IPS-11a (cell line): ENCODE results near the gene KIAA1958.

ENCODE experiments used
- H3K4me3 ChIP-seq: one replicate; pipeline ENCODE4 v1.5.1; 2013; ENCODE audit warnings: low read depth, low read length, control low read depth

The KIAA1958 gene

DNA sequence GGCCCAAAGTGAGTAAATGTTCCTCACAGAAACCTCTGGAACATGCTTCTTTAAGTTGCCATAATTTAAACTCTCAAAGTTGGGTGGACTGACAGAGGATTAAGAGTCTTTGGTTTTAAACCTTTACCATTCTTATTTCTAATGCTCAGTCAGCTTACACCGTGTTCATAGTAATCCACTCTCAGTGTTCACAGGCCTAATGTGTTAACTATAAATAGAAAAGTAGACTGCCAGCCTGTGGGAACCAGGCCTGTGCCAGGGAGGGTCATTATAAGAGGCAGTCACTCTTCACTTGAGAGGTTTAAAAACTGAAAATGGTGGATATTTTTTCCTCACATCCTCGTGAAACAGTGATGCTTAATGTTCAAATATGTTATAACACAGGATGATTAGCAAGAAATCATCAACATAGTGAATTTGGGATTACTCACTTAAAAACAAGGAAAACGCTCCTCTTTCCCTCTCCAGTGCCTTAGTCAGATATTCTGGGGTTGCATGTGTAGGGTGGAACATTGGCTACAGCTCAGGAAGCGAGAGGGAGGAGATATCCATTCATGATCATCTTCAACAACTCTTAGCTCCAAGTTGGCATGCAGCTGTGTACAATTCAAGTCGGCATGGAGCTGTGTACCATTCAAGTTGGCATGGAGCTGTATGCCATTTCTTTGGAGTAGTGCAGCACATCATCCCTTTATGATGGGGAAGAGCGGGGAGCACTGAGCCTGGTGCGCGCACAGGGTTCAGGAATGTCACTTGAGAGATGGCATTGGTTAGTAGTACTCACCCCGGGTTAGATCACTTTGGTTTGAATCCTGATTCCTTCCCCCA lies 65.8 kb downstream of the KIAA1958 start:
- no peak overlapping the region for H3K4me3 ChIP-seq

DNA sequence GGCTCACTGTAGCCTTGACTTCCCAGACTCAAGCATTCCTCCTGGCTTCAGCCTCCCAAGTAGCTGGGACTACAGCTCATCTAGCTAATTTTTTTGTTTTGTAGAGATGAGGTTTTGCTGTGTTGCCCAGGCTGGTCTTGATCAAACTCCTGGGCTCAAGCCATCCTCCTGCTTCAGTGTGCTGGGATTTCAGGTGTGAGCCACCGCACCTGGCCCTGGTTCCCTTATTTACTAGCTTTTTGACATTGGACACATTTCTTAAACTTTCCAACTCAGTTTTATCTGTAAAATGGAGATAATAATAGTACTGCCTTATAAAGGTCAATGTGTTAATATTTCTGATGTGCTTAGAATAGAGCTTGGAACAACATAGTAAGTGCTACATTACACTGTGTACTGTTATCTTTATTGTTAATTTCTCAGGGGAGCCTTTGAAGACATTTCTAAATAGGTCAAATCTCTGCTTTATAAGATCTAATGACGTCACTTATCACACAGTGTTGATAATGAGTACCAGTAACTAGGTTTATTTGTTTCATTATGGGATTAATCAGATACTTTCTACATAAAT lies 66.7 kb downstream of the KIAA1958 start:
- H3K4me3 ChIP-seq, result no peak overlapping the region

DNA sequence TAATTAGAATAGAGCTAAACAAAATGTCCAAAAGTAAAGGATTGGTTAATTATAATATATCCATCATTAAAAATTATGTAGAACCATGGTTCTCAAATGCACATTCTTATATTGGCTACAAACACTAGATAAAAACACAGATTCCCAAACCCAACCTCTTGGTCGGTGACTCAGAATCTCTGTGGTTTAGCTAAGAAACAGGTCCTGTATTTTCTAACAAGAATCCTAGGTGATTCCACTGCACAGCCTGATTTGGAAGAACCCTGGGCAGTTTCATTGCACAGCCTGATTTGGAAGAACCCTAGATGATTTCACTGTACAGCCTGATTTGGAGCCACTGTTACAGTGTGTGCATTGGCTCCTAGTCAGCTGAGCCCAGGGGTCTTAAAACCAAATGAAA lies 67.9 kb downstream of the KIAA1958 start:
- H3K4me3 ChIP-seq, result no peak overlapping the region

DNA sequence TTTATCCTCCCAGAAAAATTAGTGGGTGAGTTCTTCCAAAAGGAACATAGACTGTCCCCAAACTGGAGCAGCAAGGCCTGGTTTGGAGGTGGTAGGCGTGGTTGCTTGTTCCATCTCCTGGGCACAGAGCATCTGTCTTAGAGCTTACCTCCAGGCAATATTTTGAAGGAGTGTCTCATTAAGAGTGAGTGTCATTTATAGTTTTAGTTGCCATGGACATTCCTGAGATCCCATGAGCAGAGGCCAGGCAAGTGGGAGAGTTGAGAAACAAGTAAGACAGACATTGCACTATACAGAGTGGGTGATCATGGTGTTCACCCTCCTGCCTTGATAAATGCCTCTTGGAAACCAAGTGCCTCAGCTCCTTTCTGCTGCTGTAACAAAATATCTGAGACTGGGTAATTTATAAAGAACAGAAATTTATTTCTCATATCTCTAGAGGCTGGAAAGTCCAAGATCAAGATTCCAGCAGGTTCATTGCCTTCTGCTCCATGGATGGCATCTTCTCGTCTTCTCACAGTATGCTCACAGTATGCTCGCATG lies 68.5 kb downstream of the KIAA1958 start:
- H3K4me3 ChIP-seq, result no peak overlapping the region

DNA sequence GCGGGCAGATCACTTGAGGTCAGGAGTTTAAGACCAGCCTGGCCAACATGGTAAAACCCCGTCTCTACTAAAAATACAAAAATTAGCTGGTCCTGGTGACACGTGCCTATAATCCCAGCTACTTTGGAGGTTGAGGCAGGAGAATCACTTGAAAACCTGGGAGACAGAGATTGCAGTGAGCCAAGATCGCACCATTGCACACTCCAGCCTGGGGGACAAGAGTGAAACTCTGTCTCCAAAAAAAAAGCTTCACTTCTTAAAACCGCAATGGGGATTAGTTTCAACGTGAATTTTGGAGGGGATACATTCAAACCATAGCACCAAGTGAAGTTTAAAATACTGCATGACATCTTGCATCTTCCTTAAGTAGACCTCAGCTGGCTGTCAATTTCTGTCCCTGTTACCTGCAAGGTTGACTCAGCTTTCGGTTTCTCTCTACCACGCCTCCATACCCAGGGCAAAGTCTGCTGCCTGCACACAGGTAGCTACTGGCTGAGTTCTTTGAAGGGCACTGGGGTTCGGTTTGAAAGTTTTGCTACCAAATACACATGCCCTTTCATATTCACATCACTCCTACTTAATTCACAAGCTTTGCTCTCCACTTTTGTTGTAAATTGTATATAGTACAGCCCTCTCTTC lies 69.3 kb downstream of the KIAA1958 start:
- no peak overlapping the region for H3K4me3 ChIP-seq

DNA sequence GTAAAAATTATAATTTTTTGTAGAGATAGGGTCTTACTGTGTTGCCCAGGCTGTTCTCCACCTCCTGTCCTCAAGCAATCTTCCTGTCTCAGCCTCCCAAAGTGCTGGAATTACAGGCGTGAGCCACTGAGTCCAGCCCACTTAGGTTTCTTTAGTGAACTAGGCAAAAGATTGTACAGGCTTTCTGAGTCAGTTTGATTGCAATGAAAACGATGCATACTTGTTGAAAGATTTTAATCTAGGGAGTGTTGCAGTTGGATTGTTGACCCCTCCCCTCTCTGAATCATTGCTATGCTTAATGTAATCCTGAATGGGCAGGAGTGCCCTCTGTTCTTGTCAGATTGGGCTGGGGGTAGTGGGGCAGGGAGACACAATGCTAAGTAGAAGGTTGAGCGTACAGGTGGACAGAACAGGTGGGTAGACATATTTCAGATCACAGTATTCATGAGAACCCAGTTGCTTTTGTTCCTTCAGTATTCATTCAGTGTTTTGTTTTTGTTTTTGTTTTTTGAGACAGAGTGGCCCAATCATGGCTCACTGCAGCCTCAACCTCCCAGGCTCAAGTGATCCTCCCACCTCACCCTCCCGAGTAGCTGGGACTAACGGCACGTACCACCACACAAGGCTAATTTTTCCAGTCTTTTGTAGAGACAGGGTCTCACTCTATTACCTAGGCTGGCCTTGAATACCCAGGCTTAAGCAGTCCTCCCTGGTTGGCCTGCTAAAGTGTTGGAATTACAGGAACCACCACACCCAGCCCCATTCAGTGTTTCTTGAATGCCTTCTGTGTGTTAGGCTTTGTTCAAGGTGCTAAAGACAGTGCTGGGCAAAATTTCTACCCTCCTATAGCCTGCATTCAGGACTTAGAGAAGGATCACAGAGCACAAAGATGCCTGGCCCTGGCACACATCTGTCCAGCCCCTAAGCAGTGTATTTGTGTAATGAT lies 70.1 kb downstream of the KIAA1958 start:
- H3K4me3 ChIP-seq, result no peak overlapping the region

DNA sequence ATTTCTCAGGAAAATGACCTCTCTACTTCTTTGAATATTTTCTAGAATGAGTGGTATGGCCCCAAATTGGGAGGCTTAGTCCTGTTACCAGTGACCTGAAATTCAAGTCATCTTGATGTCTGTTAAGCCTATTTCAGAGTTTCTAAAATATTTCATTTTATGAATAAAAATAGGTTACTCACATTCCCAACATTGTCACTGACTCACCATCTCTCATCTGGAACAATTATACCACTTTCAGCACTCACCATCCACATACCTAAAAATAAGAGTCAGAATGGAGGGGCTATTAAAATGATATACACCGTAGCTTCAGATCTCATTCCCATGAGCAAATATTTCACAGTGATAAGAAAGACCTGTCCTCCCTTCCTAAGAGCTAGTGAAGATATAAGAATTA lies 71.8 kb downstream of the KIAA1958 start:
- H3K4me3 ChIP-seq, result no peak overlapping the region

DNA sequence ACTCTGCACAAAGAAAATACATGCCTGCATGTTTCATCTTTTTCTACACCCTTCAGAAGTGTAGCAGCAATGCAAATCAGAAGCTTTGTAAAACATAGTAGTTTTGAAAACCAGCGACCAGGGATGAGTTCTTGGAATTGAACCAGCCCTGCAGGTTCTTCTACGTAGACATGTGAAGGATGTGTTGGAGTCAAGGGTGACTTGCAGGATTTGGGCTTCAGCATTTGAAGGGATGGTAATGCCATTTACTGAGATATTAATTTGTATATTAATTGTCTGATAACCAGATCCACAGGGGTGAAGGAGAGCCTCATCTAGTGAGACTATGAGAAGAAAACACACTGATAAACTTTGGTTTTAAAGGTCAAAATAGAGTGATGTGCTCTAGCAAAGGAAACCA lies 72.4 kb downstream of the KIAA1958 start:
- H3K4me3 ChIP-seq, result no peak overlapping the region

DNA sequence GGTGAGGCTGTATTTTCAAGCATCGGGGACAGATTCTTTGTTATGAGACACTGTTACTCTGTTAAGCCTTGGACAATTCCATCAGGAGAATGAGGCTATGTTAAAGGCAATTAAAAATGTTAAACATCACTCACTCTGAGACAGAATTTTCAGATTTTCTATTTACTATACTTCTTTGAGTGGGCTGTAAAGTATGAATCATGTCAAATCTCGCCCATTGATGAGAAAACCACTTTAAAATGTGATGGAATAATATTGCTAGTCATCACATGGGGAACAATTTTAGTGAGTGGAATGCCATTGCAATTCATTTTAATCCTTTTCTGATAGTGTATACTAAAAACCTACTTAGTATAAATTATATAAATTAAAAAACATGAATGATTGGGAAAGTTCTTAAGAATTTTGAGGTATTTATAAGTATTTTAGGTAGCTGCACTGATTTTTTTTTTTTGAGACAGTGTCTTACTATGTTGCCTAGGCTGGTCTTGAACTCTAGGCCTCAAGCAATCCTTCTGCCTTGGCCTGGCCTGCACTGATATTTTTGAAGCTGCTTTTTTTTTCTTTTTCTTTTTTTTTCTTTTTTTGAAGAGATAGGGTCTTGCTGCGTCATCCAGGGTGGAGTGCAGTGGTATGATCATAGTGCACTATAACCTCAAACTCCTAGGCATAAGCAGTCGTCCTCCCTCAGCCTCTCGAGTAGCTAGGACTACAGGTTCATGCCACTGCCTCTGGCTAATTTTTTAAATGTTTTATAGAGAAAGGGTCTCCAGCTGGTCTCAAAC lies 73.2 kb downstream of the KIAA1958 start:
- no peak overlapping the region for H3K4me3 ChIP-seq

DNA sequence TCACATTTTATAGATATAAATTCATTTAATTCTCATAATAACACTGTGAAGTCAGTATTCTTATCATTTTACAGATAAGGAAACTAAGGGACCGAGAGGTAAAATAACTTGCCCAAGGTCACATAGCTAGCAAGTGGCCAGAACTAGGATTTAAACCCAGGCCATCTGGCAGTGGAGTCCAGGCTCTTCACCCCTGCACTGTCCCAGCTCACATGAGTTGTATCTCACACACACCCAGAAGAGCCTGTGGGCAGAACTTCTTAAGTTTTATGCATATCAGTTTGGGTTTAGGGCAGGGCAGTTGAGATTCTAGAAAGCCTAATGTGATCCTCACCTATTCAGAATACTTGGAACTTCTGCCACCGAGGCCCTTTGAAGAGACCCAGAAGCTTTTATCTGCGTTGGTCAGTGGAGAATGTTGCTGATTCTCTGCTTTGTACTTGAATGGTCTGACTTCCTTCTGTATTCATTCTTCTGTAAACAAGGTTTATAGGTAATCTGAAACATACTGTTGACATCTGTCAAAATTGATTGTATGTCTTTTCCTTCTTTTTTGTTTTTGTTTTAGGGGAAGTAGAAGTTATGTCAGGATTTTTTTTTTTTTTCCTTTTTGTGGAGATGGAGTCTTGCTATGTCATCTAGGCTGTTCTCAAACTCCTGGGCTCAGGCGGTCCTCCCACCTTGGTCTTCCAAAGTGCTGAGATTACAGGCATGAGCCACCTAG lies 75.8 kb downstream of the KIAA1958 start:
- H3K4me3 ChIP-seq, result no peak overlapping the region

DNA sequence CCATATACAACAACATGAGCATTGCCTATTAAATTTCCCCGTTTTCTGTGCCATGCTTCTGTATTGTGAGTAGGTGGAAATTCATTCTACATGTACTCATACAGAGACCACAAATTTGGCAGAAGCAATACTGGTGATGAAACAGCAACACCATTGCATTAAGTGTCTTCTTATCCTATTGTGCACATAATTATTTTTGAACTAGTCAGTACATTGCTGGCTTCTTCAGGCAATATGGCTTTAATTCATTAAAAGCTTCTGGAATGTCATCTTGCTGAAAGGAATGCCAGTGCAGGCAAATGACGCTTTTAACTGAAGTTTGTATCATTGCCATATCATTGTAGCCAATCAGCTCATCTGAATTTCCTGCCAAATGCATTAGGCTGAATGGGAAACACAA lies 82.6 kb downstream of the KIAA1958 start:
- no peak overlapping the region for H3K4me3 ChIP-seq

DNA sequence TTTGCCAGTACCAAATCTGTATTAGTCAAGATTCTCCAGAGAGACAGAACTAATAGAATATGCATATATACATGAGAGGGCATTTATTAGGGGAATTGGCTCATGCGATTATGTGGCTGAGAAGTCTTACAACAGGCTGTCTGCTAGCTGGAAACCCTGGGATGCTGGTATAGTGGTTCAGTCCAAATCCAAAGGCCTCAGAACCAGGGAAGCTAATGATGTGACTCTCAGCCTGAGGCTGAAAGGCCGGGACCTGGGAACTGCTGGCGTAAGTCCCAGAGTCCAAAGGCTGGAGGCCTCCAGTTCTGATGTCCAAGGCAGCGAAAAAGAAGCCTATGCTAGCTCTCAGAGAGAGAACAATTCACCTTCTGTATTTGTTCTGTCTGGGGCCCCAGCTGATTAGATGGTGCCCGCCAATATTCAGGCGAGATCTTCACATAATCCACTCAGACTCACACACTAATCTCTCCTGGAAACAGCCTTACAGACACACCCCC lies 84.1 kb downstream of the KIAA1958 start:
- no peak overlapping the region for H3K4me3 ChIP-seq

DNA sequence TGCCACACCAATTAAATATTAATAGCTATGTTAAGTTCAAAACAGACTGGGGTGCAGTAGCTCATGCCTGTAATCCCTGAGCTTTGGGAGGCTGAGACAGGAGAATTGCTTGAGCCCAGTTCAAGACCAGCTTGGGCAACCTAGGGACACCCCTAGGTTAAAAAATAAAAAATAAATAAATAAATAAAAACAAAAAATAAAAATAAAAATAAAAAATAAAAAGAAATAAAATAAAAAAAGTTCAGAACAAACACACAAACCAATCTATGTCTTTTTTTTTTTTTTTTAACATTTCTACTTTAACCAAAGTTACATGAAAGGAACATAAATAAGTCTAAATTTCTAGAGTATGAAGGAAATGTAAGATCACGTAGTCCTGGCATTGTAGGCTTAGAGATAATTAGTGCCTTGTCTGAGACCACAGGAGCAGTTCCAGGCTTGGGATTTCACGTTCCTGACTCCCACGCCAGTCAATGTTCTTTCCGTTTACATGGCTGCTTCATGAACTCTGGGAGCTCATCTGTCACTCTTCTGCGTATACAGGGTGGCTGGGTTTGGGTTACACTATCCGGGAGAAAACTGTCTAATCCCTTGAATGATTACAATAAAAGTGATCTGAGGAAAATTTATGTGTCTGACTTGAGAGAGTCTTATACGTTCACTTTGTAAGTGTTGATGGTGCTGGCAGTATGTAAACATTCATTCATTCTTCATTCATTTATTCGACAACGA lies 85.2 kb downstream of the KIAA1958 start:
- no peak overlapping the region for H3K4me3 ChIP-seq

DNA sequence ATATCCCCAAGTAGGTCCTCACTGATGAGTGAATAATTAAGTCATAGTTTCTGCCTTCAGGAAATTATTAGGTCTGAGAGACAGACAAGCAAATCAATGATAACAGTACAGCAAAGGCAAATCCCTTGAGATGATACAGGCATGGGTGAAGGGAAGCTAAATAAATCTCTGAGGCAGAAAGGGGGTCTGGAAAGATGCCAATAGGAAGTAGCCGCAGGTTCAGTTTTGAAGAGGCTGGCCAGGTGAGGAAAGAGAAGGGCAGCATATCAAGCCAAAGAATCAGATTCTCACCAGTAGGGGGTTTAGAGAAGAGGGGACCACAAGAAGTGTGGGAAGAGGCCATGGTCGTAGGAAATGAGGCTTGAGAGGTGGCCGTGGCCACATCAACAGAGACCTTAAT lies 85.8 kb downstream of the KIAA1958 start:
- no peak overlapping the region for H3K4me3 ChIP-seq

DNA sequence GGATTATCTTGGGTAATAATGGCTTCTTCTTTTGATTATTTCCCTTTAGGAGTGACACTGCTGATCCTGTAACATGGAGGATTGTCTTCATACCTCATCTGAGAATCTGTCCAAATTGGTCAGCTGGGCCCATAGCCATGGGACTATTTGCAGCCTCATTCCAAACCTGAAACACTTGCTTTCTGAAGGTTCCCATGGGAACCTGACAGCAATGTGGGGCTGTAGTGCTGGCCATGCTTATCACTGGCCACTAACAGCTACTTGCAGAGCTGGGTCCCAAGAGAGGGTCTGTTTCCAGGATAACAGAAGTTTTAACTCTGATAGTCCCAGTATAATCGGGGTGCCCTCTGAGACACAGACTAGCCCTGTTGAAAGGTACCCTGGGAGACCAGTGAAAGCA lies 87.4 kb downstream of the KIAA1958 start:
- H3K4me3 ChIP-seq, result no peak overlapping the region

DNA sequence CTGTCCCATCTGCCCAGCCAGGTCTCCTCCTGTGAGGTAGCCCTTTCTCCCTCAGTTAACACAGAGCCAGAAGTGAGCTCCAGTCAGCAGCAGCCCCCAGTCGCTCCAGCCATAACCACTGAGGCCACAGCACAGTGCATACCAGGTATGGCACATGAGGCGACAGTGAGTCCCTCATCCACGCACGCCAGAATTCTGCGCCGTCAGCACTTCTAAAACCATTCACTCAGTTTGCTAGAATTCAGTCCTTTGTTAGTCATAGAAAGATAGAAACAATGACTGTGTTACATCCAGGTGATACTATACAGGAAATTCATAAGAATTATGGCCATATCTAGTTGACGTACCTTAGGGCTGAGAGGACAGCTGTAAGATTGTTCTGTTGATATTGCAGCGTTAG lies 88.5 kb downstream of the KIAA1958 start:
- no peak overlapping the region for H3K4me3 ChIP-seq

DNA sequence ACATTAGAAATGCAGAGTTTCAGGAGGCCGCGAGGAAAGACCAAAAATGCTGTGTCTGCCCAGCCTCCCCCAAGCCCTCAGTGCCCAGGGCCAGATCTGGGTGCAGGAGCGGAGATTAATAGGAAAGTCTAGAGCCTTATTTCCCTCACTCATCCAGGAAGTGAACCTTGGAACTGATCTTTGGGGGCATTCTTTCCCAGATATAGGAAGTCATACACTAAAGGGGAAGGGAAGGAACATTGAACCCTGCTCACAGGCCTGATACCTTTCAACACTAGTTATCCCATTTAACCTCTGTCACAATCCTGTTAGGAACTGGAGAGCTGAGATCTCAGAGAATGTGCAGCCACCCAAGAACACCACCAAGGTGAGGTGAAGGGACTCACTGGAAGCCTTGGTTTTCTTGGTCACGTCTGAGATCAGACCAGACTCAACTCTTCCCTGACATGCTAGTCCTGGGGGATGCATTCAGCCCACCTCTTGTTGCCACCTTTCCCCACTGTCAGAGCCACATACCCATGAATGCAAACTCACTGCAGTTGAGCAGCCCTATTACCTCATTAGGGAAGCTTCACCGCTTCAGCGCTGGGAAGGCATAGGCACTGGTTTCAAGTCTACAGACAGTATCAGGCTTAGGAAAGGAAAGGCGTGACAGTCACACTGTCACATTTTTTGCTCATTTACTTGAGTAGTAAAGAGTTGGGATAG lies 95.0 kb downstream of the KIAA1958 start:
- no peak overlapping the region for H3K4me3 ChIP-seq
